WTC11 (cell line): ENCODE results near the gene CISD3.

Experiments
- CREB1 ChIP-seq: sonication (generic); formaldehyde crosslinking; IDR thresholded peaks from 2 replicates; pipeline ENCODE4 v1.8.0; 2023; ENCODE audit warnings: mild to moderate bottlenecking, missing genetic modification reagents
- NR2C2 ChIP-seq: sonication (generic); formaldehyde crosslinking; IDR thresholded peaks from 2 replicates; pipeline ENCODE4 v1.8.0; 2022; ENCODE audit warnings: mild to moderate bottlenecking, missing genetic modification reagents
- RELA ChIP-seq: sonication (generic); formaldehyde crosslinking; IDR thresholded peaks from 2 replicates; pipeline ENCODE4 v1.8.1; 2022; ENCODE audit warnings: missing genetic modification reagents, mild to moderate bottlenecking, borderline replicate concordance
- SMAD4 ChIP-seq: sonication (generic); formaldehyde crosslinking; IDR thresholded peaks from 2 replicates; pipeline ENCODE4 v1.8.0; 2022; ENCODE audit warnings: mild to moderate bottlenecking, missing genetic modification reagents
- TF ChIP-seq, protein P1 (sequence below): sonication (generic); formaldehyde crosslinking; IDR thresholded peaks from 2 replicates; pipeline ENCODE4 v1.8.1; 2023; ENCODE audit warnings: mild to moderate bottlenecking, missing genetic modification reagents, moderate library complexity
- TF ChIP-seq, protein P2 (sequence below): fragments of 200-600 bp; IDR thresholded peaks from 2 replicates; pipeline ENCODE4 v1.8.0; 2022; ENCODE audit warnings: antibody characterized with exemption
- TF ChIP-seq, protein P3 (sequence below): sonication (generic); formaldehyde crosslinking; IDR thresholded peaks from 2 replicates; pipeline ENCODE4 v1.8.0; 2022; ENCODE audit warnings: mild to moderate bottlenecking, missing genetic modification reagents
- TF ChIP-seq, protein P4 (sequence below): sonication (generic); formaldehyde crosslinking; IDR thresholded peaks from 2 replicates; pipeline ENCODE4 v1.8.0; 2022; ENCODE audit warnings: mild to moderate bottlenecking, missing genetic modification reagents
- TF ChIP-seq, protein P5 (sequence below): sonication (generic); formaldehyde crosslinking; IDR thresholded peaks from 2 replicates; pipeline ENCODE4 v1.8.0; 2022; ENCODE audit warnings: mild to moderate bottlenecking, missing genetic modification reagents
- TF ChIP-seq, protein P6 (sequence below): sonication (generic); formaldehyde crosslinking; IDR thresholded peaks from 2 replicates; pipeline ENCODE4 v1.8.0; 2023; ENCODE audit warnings: missing genetic modification reagents
- TF ChIP-seq, protein P7 (sequence below): sonication (generic); formaldehyde crosslinking; IDR thresholded peaks from 2 replicates; pipeline ENCODE4 v1.8.1; 2022; ENCODE audit warnings: low read depth, mild to moderate bottlenecking, moderate library complexity, missing genetic modification reagents, borderline replicate concordance
- TF ChIP-seq, protein P8 (sequence below): sonication (generic); formaldehyde crosslinking; IDR thresholded peaks from 2 replicates; pipeline ENCODE4 v1.8.0; 2022; ENCODE audit warnings: mild to moderate bottlenecking, missing genetic modification reagents

DNA sequence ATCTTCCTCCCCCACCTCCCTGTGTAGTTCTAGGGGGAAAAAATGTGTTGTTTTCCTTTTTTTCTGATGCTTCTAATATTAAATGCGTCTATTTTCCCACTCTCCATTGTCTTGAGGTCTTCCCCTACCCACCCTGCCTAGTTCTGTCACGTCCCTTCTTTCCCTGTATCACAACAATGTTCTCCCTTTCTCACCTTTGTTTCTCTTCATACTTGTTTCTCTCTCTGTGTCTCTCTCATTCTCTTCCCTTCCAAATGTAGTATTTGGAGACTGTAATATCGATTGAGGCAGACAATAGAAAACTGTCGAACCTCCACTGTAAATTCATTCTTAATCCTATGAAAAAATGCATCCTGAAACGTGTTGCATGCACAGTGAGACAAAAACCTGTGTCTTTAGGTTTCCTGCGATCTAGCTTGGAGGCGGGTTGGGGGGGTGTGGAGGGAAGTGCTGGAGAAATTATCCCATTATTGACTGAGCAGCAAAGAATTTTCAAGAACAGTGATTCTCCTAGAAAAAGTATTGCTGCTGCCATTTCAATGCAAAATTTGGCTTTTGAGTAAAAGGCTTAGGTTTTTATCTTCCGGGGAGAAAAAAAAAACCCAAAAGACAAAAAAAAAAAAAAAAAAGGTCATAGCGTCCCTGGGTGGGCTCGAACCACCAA, 21.1 kb downstream of the CISD3 start:
- TF ChIP-seq, protein P1, sequence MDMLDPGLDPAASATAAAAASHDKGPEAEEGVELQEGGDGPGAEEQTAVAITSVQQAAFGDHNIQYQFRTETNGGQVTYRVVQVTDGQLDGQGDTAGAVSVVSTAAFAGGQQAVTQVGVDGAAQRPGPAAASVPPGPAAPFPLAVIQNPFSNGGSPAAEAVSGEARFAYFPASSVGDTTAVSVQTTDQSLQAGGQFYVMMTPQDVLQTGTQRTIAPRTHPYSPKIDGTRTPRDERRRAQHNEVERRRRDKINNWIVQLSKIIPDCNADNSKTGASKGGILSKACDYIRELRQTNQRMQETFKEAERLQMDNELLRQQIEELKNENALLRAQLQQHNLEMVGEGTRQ (CRISPR knock-in tag): no peak
- TF ChIP-seq, protein P2, sequence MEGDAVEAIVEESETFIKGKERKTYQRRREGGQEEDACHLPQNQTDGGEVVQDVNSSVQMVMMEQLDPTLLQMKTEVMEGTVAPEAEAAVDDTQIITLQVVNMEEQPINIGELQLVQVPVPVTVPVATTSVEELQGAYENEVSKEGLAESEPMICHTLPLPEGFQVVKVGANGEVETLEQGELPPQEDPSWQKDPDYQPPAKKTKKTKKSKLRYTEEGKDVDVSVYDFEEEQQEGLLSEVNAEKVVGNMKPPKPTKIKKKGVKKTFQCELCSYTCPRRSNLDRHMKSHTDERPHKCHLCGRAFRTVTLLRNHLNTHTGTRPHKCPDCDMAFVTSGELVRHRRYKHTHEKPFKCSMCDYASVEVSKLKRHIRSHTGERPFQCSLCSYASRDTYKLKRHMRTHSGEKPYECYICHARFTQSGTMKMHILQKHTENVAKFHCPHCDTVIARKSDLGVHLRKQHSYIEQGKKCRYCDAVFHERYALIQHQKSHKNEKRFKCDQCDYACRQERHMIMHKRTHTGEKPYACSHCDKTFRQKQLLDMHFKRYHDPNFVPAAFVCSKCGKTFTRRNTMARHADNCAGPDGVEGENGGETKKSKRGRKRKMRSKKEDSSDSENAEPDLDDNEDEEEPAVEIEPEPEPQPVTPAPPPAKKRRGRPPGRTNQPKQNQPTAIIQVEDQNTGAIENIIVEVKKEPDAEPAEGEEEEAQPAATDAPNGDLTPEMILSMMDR: no peak
- no peak for TF ChIP-seq RELA (CRISPR knock-in tag)
- TF ChIP-seq, protein P3, sequence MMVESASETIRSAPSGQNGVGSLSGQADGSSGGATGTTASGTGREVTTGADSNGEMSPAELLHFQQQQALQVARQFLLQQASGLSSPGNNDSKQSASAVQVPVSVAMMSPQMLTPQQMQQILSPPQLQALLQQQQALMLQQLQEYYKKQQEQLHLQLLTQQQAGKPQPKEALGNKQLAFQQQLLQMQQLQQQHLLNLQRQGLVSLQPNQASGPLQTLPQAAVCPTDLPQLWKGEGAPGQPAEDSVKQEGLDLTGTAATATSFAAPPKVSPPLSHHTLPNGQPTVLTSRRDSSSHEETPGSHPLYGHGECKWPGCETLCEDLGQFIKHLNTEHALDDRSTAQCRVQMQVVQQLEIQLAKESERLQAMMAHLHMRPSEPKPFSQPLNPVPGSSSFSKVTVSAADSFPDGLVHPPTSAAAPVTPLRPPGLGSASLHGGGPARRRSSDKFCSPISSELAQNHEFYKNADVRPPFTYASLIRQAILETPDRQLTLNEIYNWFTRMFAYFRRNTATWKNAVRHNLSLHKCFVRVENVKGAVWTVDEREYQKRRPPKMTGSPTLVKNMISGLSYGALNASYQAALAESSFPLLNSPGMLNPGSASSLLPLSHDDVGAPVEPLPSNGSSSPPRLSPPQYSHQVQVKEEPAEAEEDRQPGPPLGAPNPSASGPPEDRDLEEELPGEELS (CRISPR knock-in tag): no peak
- TF ChIP-seq, protein P4, sequence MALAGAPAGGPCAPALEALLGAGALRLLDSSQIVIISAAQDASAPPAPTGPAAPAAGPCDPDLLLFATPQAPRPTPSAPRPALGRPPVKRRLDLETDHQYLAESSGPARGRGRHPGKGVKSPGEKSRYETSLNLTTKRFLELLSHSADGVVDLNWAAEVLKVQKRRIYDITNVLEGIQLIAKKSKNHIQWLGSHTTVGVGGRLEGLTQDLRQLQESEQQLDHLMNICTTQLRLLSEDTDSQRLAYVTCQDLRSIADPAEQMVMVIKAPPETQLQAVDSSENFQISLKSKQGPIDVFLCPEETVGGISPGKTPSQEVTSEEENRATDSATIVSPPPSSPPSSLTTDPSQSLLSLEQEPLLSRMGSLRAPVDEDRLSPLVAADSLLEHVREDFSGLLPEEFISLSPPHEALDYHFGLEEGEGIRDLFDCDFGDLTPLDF (CRISPR knock-in tag): no peak
- TF ChIP-seq CREB1: no peak
- TF ChIP-seq, protein P5, sequence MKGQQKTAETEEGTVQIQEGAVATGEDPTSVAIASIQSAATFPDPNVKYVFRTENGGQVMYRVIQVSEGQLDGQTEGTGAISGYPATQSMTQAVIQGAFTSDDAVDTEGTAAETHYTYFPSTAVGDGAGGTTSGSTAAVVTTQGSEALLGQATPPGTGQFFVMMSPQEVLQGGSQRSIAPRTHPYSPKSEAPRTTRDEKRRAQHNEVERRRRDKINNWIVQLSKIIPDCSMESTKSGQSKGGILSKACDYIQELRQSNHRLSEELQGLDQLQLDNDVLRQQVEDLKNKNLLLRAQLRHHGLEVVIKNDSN: no peak
- TF ChIP-seq NR2C2: no peak
- TF ChIP-seq, protein P6, sequence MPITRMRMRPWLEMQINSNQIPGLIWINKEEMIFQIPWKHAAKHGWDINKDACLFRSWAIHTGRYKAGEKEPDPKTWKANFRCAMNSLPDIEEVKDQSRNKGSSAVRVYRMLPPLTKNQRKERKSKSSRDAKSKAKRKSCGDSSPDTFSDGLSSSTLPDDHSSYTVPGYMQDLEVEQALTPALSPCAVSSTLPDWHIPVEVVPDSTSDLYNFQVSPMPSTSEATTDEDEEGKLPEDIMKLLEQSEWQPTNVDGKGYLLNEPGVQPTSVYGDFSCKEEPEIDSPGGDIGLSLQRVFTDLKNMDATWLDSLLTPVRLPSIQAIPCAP (CRISPR knock-in tag): no peak
- TF ChIP-seq, protein P7, sequence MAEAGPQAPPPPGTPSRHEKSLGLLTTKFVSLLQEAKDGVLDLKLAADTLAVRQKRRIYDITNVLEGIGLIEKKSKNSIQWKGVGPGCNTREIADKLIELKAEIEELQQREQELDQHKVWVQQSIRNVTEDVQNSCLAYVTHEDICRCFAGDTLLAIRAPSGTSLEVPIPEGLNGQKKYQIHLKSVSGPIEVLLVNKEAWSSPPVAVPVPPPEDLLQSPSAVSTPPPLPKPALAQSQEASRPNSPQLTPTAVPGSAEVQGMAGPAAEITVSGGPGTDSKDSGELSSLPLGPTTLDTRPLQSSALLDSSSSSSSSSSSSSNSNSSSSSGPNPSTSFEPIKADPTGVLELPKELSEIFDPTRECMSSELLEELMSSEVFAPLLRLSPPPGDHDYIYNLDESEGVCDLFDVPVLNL (CRISPR knock-in tag): no peak
- no peak for TF ChIP-seq SMAD4 (CRISPR knock-in tag)
- TF ChIP-seq, protein P8, sequence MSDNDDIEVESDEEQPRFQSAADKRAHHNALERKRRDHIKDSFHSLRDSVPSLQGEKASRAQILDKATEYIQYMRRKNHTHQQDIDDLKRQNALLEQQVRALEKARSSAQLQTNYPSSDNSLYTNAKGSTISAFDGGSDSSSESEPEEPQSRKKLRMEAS (CRISPR knock-in tag): no peak
